Subcutaneous abdominal adipose tissue (tissue), 5 donors: ENCODE measurements around the gene EFCAB6.

Experiments used
- H3K27ac ChIP-seq: one replicate; pipeline ENCODE4 v1.7.0; 2013; ENCODE audit warnings: low read depth, mild to moderate bottlenecking, inconsistent platforms, low read length, moderate library complexity
- H3K27me3 ChIP-seq, 5 donors: one replicate each; pipeline ENCODE4 v1.7.0; 2013; ENCODE audit warnings: low read length in 5 of 5, inconsistent platforms in 1 of 5; ENCODE audit not compliant: control insufficient read depth in 5 of 5, insufficient read depth in 4 of 5
- H3K36me3 ChIP-seq, 5 donors: one replicate each; pipeline ENCODE4 v1.7.0; 2013; ENCODE audit warnings: low read length in 5 of 5; ENCODE audit not compliant: control insufficient read depth in 5 of 5, insufficient read depth in 5 of 5
- H3K4me1 ChIP-seq, 5 donors: one replicate each; pipeline ENCODE4 v1.7.0; 2013; ENCODE audit warnings: low read length in 5 of 5, mild to moderate bottlenecking in 3 of 5, moderate library complexity in 1 of 5; ENCODE audit not compliant: control insufficient read depth in 5 of 5, insufficient read depth in 5 of 5
- H3K4me3 ChIP-seq, 5 donors: one replicate each; pipeline ENCODE4 v1.7.0; 2013; ENCODE audit warnings: low read length in 5 of 5, low read depth in 1 of 5
- H3K9ac ChIP-seq, 5 donors: one replicate each; pipeline ENCODE4 v1.7.0; 2013; ENCODE audit warnings: low read length in 5 of 5, mild to moderate bottlenecking in 4 of 5, moderate library complexity in 3 of 5
- H3K9me3 ChIP-seq, 5 donors: one replicate each; pipeline ENCODE4 v1.7.0; 2013; ENCODE audit warnings: low read length in 5 of 5; ENCODE audit not compliant: control insufficient read depth in 5 of 5
- donor health status: healthy.
- donor health status: healthy.
- donor health status: healthy.
- donor health status: healthy.
- donor health status: healthy.

EFCAB6 gene

GRCh38 chr22:43516386-43516785 lies 295.7 kb downstream of the EFCAB6 start:
- Histone ChIP-seq H3K27ac (no peak overlapping the region), H3K9ac (no peak overlapping the region), H3K9me3 (no peaks in the 10 kb centered on the region), H3K4me1 (no peaks in the 10 kb centered on the region), H3K27me3 (peaks cover 0 to 22% (median 7%) of the 10 kb centered on the region in 5 donors), H3K36me3 (no peaks in the 10 kb centered on the region), H3K4me3 (no peak overlapping the region)

DNA sequence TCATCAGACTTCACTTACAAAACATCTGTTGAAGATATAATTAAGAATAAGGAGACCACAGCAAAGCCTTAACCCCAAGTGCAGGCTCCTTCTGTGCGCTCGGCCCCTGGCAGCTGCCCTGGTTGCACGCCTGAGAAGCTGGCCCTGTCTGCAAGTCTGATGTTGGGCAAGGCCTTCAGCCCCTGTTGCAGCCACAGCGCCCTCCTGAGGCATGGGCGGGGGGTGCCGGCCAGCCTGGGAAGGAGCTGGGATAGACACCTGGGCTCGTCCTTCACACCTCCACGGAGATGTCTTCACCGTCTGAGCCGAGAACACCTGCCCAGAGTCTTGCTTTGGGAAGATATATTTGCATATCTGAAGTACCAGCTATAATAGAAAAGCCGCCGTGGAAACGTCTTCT lies 296.2 kb downstream of the EFCAB6 start:
- Histone ChIP-seq H3K27me3 (peaks cover 0 to 22% (median 7%) of the 10 kb centered on the region in 5 donors), H3K4me1 (no peaks in the 10 kb centered on the region), H3K9ac (no peak overlapping the region)

GRCh38 chr22:43515411-43515810 lies 296.7 kb downstream of the EFCAB6 start:
- Histone ChIP-seq H3K9ac (no peak overlapping the region), H3K27ac (no peak overlapping the region), H3K27me3 (peaks cover under 1 to 22% (median 7%) of the 10 kb centered on the region in 5 donors), H3K36me3 (no peaks in the 10 kb centered on the region), H3K9me3 (no peaks in the 10 kb centered on the region), H3K4me1 (no peaks in the 10 kb centered on the region), H3K4me3 (no peak overlapping the region)

More for the DNA sequence above, 296.2 kb downstream of the EFCAB6 start:
- Histone ChIP-seq H3K4me3 (no peak overlapping the region), H3K9me3 (no peaks in the 10 kb centered on the region), H3K36me3 (no peaks in the 10 kb centered on the region), H3K27ac (no peak overlapping the region)

DNA sequence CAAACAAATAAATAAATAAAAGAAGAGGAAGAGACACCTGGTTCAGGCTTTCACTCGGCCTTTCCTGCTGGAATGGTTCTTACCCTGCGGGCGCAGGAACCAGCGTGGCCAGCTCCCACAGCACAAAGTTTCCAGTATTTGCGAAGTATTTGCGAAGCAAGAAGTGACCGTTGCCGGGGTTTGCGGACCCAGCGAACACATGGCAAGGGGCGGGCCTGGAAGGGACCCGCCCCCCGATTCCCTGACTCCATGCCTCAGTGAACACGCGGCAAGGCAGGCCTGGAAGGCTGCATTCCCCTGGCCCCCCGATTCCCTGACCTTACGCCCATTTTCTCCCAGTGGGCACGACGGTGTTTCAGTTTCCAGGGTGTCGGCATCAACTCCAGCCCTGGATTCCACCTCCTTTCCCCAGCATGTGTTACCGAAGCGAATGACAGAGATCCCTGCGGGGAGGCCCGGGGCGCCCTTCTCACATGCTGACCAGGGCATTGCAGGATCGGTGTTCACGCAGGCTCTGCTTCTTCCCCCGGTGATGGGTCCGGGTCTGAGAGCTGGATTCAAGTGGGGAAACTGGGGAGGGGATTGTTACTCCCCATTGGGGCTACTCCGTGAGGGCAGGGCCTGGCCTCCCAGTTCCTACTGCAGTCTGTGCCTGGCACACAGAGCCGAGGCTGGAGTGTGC lies 297.5 kb downstream of the EFCAB6 start:
- Histone ChIP-seq H3K4me1 (no peaks in the 10 kb centered on the region), H3K9ac (no peak overlapping the region), H3K4me3 (no peak overlapping the region), H3K36me3 (no peaks in the 10 kb centered on the region), H3K27me3 (peaks cover 3 to 22% (median 7%) of the 10 kb centered on the region in 5 donors), H3K27ac (no peak overlapping the region), H3K9me3 (no peaks in the 10 kb centered on the region)

DNA sequence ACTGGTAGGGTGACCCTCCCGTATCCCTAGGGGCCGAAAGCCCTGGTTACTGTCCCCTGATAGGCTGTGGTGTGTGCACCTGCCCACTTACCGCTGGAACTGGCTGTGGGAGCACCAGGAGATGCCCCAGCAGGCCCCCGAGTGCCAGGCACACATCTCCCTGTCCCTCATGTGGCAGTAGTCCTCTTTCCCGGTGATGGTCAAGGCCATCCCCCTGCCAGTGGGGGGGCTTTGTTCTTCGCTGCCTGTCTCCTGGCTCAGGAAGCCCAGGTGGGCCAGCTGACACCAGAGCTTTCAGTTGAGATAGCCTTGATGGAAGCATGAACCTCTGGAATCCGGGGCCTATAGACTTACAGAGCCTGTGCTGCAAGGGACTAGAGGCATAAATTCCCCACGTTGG lies 299.8 kb downstream of the EFCAB6 start:
- peaks cover 3 to 22% (median 10%) of the 10 kb centered on the region in 5 donors for H3K27me3 ChIP-seq
- H3K9me3 ChIP-seq, result peaks cover 0 to 4% (median 0%) of the 10 kb centered on the region in 5 donors
- H3K36me3 ChIP-seq, result no peaks in the 10 kb centered on the region
- H3K9ac ChIP-seq, result no peak overlapping the region
- no peaks in the 10 kb centered on the region for H3K4me1 ChIP-seq
- no peak overlapping the region for H3K27ac ChIP-seq
- H3K4me3 ChIP-seq, result no peak overlapping the region

- H3K9ac ChIP-seq, result no peak overlapping the region
- H3K4me3 ChIP-seq, result no peak overlapping the region
- H3K36me3 ChIP-seq, result no peaks in the 10 kb centered on the region
- peaks cover 0 to 4% (median 0%) of the 10 kb centered on the region in 5 donors for H3K9me3 ChIP-seq
- H3K27me3 ChIP-seq, result peaks cover 3 to 22% (median 8%) of the 10 kb centered on the region in 5 donors
- H3K4me1 ChIP-seq, result no peaks in the 10 kb centered on the region
- H3K27ac ChIP-seq, result no peak overlapping the region
Measured at GRCh38 chr22:43511276-43511910, 300.7 kb downstream of the EFCAB6 start.

DNA sequence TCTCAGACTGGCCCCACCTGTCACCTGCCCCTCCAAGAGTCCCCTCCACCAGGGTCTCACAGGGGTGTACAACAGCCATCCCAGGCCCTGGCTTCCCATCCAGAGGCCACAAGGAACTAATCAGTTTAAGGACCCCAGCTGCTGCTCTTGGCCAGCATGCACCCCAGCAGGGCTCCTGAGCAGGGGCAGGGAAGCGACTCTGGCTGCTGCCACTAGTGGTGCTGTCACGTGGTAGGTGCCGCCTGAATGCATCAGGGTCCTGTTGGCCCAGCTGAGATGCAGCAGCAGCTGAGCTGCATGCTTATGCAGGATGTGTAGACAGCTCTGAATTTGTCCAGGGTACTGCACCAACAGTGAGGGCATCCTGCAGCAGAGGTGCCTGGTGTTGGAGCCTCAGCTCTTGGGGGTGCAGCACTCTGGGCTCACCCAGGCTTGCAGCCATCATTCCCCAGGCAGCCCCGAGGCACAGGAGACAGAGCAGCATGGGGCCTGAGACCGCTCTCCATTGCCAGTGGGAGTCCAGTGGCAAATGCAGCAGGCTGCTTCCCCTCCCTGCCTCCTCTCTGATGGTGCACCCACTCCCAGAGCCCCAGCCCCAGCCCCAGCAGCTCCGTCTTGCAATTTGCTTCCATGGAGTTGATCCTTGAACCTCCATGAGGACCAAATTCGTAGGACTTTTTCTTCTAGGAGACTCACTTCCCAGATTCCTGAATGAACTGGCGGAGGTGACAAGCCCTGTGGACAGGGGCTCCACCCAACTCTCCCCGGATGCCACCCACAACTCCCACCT lies 301.6 kb downstream of the EFCAB6 start:
- Histone ChIP-seq H3K27me3 (peaks cover 3 to 14% (median 7%) of the 10 kb centered on the region in 5 donors), H3K36me3 (no peaks in the 10 kb centered on the region), H3K9ac (no peak overlapping the region), H3K9me3 (peaks cover 0 to 4% (median 0%) of the 10 kb centered on the region in 5 donors), H3K4me1 (no peaks in the 10 kb centered on the region), H3K27ac (no peak overlapping the region), H3K4me3 (no peak overlapping the region)

GRCh38 chr22:43509337-43509736 lies 302.8 kb downstream of the EFCAB6 start:
- H3K36me3 ChIP-seq, result no peaks in the 10 kb centered on the region
- H3K9ac ChIP-seq, result no peak overlapping the region
- H3K27me3 ChIP-seq, result peaks cover 3 to 8% (median 3%) of the 10 kb centered on the region in 5 donors
- no peak overlapping the region for H3K4me3 ChIP-seq
- no peaks in the 10 kb centered on the region for H3K4me1 ChIP-seq
- no peak overlapping the region for H3K27ac ChIP-seq
- peaks cover 0 to 11% (median 0%) of the 10 kb centered on the region in 5 donors for H3K9me3 ChIP-seq

GRCh38 chr22:43508489-43508888 lies 303.6 kb downstream of the EFCAB6 start:
- peaks cover 0 to 13% (median 0%) of the 10 kb centered on the region in 5 donors for H3K9me3 ChIP-seq
- no peak overlapping the region for H3K4me3 ChIP-seq
- H3K27ac ChIP-seq, result no peak overlapping the region

GRCh38 chr22:43507235-43507634 lies 304.9 kb downstream of the EFCAB6 start:
- no peaks in the 10 kb centered on the region for H3K36me3 ChIP-seq
- no peaks in the 10 kb centered on the region for H3K4me1 ChIP-seq
- no peak overlapping the region for H3K27ac ChIP-seq
- H3K9ac ChIP-seq, result no peak overlapping the region
- H3K4me3 ChIP-seq, result no peak overlapping the region
- H3K27me3 ChIP-seq, result peaks cover 0 to 10% (median 3%) of the 10 kb centered on the region in 5 donors
- peaks cover 0 to 13% (median 0%) of the 10 kb centered on the region in 5 donors for H3K9me3 ChIP-seq

More at GRCh38 chr22:43508489-43508888, 303.6 kb downstream of the EFCAB6 start:
- Histone ChIP-seq H3K9ac (no peak overlapping the region), H3K27me3 (peaks cover 3 to 8% (median 4%) of the 10 kb centered on the region in 5 donors), H3K4me1 (no peaks in the 10 kb centered on the region), H3K36me3 (no peaks in the 10 kb centered on the region)
